Ishikawa (cell line): ENCODE data around the gene DAPK3.

ENCODE experiments used
- EGR1 ChIP-seq: IDR thresholded peaks from 2 replicates; pipeline ENCODE4 v1.6.1; 2012
- EP300 ChIP-seq: IDR thresholded peaks from 2 replicates; pipeline ENCODE4 v1.6.1; 2012; ENCODE audit warnings: borderline replicate concordance
- FOXM1 ChIP-seq: IDR thresholded peaks from 2 replicates; pipeline ENCODE4 v1.6.1; 2012; ENCODE audit warnings: low read depth, borderline replicate concordance
- NFIC ChIP-seq: IDR thresholded peaks from 2 replicates; pipeline ENCODE4 v1.6.1; 2012
- TAF1 ChIP-seq: IDR thresholded peaks from 2 replicates; pipeline ENCODE4 v1.6.1; 2012; ENCODE audit warnings: low read depth, mild to moderate bottlenecking
- YY1 ChIP-seq: IDR thresholded peaks from 2 replicates; pipeline ENCODE4 v1.6.1; 2012; ENCODE audit warnings: low read depth
- TF ChIP-seq, protein P1 (sequence below): IDR thresholded peaks from 2 replicates; pipeline ENCODE4 v1.6.1; 2012

GRCh38 chr19:3964256-3965194, 6.4 kb downstream of the DAPK3 start:
- no peak for TF ChIP-seq FOXM1
- TF ChIP-seq EP300: no peak
- TF ChIP-seq TAF1: no peak
- TF ChIP-seq NFIC: no peak
- TF ChIP-seq, protein P1, sequence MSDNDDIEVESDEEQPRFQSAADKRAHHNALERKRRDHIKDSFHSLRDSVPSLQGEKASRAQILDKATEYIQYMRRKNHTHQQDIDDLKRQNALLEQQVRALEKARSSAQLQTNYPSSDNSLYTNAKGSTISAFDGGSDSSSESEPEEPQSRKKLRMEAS: no peak
- no peak for TF ChIP-seq YY1
- no peak for TF ChIP-seq EGR1
